Endometrial microvascular endothelial cells (primary cell): ENCODE results near the gene PTPA. TPM values are rescaled to one million over a fixed set of nuclear protein-coding genes. Genes with fewer than 3 reads are reported as not detected.

ENCODE experiments used
- in situ Hi-C: cut with HindIII; loops from 2 replicates; pipeline ENCODE4 v1.10.0; 2017; ENCODE audit warnings: low sequenced_read_pairs, low pct_unique_long_range_greater_than_20kb; ENCODE audit errors: inconsistent ontology term
- total RNA-seq: library from RNA; depleted of rRNA; stranded (reverse); fragments of >200 nt; gene quantifications from one replicate; pipeline ENCODE4 v1.2.3, GENCODE V29; 2015; ENCODE audit errors: inconsistent ontology term

The PTPA gene
- total RNA-seq, 1 donor from 2014 or later = 163 TPM

GRCh38 chr9:129165198-129165597 is 54.0 kb downstream of the PTPA start:
- in situ Hi-C loops = no loop called here

GRCh38 chr9:129166623-129167557 is 55.7 kb downstream of the PTPA start:
- in situ Hi-C loops = no loop called here

DNA sequence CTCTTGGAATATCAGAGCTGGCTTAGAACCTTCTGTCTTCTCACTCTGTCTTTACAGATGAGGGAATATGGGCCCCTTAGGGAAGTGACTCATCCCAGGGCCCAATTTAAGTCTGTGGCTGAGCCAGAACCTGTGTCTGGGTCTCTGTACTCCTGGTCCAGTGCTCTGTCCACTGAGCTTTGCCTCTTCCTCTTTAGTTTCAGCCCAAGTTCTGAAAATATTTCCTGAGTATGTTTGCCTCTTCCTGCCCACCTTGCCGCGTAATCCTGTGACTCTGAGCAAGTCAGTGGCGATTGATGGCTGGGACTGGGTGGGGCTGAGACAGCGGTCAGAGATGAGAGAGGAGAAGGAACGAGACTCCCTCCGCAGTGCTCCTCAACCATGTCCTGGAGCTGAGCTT is 59.0 kb downstream of the PTPA start:
- in situ Hi-C loops = no loop called here

DNA sequence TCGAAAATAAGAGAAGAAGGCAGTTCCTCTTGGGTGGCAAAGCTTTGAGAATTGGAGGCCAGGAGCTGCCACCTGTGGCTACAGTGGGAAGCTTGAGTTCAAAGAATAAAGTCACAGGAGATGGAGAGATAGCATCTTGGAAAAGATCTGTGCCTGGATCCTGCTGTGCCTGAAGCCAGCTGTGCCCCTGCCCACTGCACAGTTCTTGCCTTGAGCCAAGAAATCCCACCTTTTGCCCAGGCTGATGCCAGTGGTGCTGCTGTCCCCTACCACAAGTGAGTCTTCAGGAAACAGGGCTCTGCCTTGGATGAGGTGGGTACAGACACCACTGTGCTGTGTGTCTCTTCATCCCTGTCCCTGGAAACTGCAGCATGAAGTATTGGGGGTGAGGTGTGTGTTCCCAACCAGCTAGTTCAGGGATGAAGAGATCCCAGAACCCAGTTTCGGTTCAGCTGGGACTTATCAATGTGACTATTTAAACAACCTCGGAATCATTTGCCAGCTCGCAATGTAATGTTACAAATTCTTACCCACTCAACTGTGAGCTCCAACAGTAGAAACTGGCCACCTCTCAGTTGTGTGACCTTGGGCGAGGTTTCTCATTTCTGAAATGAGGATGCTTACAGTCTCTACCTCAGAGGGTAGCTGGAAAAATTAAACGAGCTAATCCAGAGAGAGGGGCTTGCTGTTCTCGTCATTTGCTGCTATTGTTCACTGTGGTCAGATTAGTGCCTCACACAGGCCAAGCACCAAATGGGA is 61.0 kb downstream of the PTPA start:
- in situ Hi-C loops = no loop called here

- in situ Hi-C loops = no loop called here
These were observed 61.6 kb downstream of the PTPA start for GRCh38 chr9:129172816-129173215.

DNA sequence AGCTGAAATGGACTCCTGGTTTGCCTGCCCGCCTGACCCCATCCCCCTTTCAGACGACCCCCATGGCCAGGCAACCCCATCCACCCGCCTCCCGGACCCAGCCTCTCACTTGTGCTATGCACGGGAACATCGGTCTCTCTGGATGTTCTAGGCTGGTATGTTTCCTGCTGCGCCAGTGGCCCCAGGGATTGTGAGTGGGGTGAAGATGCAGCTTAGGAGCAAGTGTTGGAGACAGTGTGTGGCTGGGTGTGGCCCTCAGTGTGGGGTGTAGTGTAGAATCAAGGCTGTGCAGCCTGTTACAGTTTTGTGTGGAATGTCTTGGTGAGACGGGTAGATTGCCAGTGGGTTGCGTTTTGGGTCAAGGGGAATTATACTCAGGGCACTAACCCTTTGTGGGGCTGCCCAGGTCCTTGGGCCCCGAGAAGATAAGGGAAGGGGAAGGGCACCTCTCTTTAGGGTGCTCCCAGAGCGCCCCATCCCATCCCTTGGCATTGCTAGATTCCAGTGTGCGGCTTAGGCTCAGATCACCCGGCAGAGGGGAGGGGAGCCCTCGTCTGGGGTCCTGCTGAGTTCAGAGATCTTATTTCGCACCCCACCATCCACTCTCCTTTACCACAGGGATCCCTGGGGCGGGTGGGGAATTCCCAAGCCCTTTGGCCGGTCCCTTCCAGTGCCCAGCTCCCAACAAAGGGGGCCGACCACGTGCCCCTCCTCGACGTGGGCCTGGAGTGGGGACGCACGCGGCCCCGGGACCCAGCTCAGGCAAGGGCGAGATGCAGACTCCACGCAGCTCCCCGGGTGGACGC is 62.3 kb downstream of the PTPA start:
- in situ Hi-C loops = no loop called here

DNA sequence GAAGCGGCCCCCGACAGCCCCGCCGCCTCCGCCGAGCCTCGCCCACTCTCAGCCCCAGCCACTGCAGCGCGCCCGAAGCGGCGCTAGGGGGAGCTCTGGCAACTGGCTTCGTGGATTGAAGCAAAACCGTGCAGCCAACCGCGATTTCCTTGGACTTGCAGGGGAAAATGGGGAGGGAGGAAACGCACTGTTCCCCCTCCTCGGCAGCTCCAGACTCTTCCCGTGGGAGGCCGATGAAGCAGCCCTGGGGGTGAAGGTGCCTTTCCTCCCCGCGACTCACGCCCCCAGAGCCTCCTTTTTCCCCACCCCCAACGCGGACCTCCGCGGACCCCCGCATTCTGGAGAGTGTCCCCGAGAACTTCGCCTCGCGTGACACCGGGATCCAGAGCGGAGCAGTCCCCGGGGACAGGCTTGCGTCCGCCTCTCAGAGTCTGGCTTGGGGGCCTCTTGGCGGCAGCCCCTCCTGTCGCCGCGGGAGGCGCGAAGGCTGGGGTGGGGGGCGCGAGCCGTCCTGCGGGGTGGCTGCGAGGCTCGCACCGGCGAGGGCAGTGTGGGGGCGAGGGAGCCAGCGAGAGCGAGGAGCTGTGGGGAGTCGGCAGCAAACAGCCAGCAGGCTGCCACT is 63.0 kb downstream of the PTPA start:
- in situ Hi-C loops = no loop called here

GRCh38 chr9:129174724-129175514 is 63.7 kb downstream of the PTPA start:
- in situ Hi-C loops = no loop called here

GRCh38 chr9:129175515-129175824 is 64.3 kb downstream of the PTPA start:
- in situ Hi-C loops = no loop called here

DNA sequence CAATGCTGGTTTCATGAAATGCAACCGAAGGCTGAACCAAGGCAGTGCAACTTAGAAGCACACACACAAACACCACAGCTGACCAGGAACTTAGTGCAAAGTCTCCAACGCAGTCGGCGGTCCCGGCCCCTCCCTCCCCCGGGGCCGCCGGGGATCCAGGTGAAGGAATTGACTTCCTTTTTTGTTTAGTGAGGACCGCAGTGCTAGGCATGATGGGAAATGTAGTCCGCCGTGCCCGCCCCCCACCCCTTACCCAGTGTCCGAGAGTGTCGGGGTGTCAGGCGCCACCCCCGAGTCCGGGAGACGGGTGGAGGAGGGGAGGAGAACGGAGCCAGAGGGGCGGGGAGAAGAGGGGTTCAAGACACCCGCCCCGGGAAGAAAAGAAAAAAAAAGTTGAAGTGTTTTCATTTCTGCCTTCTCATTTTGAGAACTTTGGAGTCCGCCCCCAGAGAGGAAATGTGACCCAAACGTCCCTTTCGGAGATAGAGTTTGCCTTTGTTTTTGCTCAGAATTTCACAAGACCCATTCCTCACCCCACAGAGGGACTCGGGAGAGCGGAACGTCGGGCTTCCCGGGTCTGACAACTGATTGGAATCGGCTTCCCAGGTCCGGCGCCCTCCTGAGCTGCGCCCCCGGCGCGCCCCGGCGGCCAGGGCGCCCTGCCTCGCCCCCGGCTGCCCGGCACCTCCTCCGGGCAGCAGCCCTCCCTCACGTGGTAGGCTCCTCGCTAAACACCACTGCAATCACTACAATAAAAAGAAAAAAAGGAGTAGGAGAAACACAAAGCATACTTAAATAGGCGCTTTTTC is 64.8 kb downstream of the PTPA start:
- in situ Hi-C loops = no loop called here

GRCh38 chr9:129176701-129177442 is 65.7 kb downstream of the PTPA start:
- in situ Hi-C loops = no loop called here

DNA sequence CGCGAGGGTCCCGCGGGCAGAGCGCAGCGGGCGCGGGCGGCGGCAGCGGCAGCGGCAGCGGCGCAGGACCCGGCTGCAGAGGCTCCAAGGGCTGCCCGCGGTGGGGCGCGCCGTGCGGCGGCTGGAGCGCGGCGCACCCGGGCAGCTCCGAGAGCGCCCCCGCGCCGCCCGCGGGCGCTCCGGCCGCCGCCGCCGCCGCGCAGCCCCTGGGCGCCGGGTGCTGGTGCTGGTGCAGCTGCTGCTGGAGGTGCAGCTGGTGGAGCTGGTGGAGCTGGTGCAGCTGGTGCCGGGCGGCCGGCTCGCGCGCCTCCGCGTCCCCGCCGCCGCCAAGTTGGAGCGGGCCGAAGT is 66.2 kb downstream of the PTPA start:
- in situ Hi-C loops = no loop called here

GRCh38 chr9:129177791-129178567 is 66.8 kb downstream of the PTPA start, which contains the start of gene IER5L:
Gene IER5L (minus strand): TSS chr9:129178261. CDS start chr9:129178052, 209 bp downstream.
- in situ Hi-C loops = no loop called here

- in situ Hi-C loops = no loop called here
These were observed 67.6 kb downstream of the PTPA start for GRCh38 chr9:129178568-129179382.

DNA sequence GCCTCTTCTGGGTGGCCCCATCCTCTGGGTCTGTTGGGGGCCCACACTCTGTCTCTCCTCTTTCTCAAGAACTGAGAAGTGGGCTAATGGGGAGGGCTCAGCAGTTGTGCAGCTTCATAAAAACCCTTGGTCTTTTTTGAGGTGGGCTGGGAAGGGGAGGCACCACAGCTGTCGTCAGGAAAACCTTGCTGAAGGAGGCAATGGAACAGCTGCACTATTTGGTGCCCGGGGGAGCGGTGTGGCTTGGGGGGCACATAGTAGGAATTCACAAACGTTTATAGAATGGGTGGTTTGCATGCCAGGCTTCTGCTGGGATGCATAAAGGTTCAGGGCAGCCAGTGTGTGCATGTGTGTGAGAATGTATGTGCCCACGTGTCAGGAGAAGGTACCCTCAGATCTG is 70.0 kb downstream of the PTPA start:
- in situ Hi-C loops = no loop called here
